WI38 (cell line): ENCODE measurements around the gene KIF1A.

Experiments used
- H3K4me3 ChIP-seq: 2 replicates; pipeline ENCODE4 v1.5.1; 2011; ENCODE audit warnings: low read depth, mild to moderate bottlenecking, control low read depth, low read length
- TF ChIP-seq, protein P1 (sequence below): IDR thresholded peaks from 2 replicates; pipeline ENCODE4 v1.5.1; 2012; ENCODE audit warnings: low read depth, mild to moderate bottlenecking, control low read depth, low read length

KIF1A gene

GRCh38 chr2:240791821-240792628 lies 28.0 kb downstream of the KIF1A start:
- TF ChIP-seq, protein P1, sequence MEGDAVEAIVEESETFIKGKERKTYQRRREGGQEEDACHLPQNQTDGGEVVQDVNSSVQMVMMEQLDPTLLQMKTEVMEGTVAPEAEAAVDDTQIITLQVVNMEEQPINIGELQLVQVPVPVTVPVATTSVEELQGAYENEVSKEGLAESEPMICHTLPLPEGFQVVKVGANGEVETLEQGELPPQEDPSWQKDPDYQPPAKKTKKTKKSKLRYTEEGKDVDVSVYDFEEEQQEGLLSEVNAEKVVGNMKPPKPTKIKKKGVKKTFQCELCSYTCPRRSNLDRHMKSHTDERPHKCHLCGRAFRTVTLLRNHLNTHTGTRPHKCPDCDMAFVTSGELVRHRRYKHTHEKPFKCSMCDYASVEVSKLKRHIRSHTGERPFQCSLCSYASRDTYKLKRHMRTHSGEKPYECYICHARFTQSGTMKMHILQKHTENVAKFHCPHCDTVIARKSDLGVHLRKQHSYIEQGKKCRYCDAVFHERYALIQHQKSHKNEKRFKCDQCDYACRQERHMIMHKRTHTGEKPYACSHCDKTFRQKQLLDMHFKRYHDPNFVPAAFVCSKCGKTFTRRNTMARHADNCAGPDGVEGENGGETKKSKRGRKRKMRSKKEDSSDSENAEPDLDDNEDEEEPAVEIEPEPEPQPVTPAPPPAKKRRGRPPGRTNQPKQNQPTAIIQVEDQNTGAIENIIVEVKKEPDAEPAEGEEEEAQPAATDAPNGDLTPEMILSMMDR: no peak
- H3K4me3 ChIP-seq: no peak overlapping the region

DNA sequence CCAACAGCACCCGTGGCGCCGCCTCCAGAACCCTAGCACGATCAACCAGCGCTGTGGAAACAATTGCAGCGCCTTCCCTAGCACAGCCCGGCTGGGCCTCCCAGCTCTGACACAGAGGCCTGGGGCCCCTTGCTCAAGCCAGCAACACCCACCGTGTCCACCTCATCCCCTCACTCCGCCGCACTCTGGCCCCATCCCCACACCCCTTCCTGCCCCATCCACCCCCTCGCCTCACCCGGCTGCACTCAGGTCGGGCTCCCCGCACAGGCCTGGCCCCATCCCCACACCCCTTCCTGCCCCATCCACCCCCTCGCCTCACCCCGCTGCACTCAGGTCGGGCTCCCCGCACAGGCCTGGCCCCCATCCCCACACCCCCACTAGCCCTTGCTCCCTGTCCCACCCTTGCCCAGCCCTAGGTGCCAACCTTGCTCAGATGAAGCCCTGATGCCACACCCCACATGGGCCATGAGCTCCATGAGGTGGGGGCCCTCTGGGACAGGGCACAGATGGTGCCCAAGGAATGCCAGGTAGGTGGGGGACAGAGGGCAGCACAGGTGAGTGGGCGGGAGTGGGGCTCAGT lies 28.7 kb downstream of the KIF1A start:
- TF ChIP-seq, protein P1: no peak
- no peak overlapping the region for H3K4me3 ChIP-seq

- no peak overlapping the region for H3K4me3 ChIP-seq
- TF ChIP-seq, protein P1: no peak
These were observed 29.4 kb downstream of the KIF1A start for GRCh38 chr2:240790370-240791220.

- TF ChIP-seq, protein P1: no peak
- H3K4me3 ChIP-seq: no peak overlapping the region
These were observed 30.3 kb downstream of the KIF1A start for GRCh38 chr2:240789501-240790369.

- TF ChIP-seq, protein P1: no peak
- no peak overlapping the region for H3K4me3 ChIP-seq
These were observed 31.0 kb downstream of the KIF1A start for GRCh38 chr2:240789051-240789453.

DNA sequence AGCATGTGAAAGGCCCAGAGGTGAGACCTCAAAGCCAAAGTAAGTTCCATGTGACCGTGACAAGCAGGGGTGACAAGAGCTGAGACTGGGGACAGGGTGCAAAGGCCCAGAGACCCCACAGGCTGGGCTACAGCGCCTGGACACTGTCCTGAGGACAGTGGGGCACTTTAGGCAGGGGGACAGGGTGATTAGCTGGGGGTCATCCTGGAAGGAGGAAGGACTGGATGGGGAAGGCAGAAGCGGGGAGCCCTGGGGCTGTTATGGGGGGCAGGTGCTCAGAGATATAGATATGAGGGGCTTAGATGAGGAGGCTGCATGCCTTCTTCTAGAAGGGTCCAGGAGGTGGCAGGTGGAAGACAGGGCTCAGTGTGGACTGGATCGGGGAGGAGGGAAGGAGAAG lies 31.5 kb downstream of the KIF1A start:
- no peak overlapping the region for H3K4me3 ChIP-seq
- TF ChIP-seq, protein P1: no peak
